G401.6 (cell line): ENCODE results near the gene PGAP1.

Source experiments
- FAIRE-seq: peaks from 2 replicates; lab custom pipeline; 2012; peaks lifted over from hg19 to GRCh38; lab: Jason Lieb, UNC

Gene PGAP1

GRCh38 chr2:196926562-196927375 lies at the start of gene PGAP1:
TSS of gene PGAP1 (minus strand) at chr2:196926707. CDS start at chr2:196926616, 91 bp downstream.
- no peak for FAIRE-seq

DNA sequence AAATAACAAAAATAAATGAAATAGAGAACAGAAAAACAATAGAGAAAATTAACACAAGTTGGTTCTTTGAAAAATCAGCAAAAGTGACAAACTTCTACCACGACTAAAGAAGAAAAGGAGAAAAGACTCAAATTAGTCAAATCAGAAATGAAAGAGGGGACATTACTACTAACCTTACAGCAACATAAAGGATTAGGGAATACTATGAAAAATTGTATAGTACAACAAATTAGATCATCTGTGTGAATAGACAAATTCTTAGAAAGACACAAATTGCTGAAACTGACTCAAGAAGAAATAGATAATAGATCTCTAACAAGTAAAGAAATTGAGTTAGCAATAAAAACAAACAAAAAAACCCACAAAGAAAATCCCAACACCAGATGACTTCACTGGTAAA lies 48.5 kb upstream of the PGAP1 start:
- FAIRE-seq, result no peak

GRCh38 chr2:196971574-196972279 lies 45.2 kb upstream of the PGAP1 start:
- no peak for FAIRE-seq

DNA sequence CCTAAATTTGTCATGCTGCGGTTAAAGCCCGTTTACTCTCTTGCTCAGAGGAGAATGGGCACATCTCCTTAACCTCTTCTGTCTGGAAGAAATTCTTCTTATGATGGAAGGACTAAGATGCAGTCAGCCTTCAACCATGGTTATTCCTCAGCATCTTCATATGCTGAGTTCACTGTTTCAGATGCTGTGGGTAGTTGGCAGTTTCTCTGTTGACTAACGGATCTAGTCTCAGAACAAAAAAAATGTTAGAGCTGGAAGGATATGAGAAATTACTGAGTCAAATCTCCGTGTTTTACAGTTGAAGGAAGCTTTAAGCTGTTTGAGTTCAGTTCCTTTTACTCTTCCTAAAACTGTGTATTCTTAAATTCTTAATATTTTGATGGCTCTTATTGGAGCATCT lies 43.6 kb upstream of the PGAP1 start:
- no peak for FAIRE-seq

GRCh38 chr2:196968516-196968915 lies 42.0 kb upstream of the PGAP1 start:
- FAIRE-seq, result no peak

DNA sequence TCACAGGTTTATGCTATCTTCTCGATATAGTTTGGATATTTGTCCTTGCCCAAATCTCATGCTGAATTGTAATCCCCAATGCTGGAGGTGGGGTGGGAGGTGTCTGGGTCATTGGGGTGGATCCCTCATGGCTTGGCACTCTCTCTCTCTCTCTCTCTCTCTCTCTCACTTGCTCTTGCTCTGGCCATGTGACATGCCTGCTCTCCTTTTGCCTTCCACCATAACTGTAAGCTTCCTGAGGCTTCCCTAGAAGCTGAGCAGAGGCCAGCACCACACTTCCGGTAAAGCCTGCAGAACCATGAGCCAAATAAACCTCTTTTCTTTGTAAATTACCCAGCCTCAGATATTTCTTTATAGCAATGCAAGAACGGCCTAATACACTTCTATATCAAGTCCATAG lies 41.3 kb upstream of the PGAP1 start:
- FAIRE-seq, result no peak

GRCh38 chr2:196967116-196967515 lies 40.6 kb upstream of the PGAP1 start:
- no peak for FAIRE-seq

DNA sequence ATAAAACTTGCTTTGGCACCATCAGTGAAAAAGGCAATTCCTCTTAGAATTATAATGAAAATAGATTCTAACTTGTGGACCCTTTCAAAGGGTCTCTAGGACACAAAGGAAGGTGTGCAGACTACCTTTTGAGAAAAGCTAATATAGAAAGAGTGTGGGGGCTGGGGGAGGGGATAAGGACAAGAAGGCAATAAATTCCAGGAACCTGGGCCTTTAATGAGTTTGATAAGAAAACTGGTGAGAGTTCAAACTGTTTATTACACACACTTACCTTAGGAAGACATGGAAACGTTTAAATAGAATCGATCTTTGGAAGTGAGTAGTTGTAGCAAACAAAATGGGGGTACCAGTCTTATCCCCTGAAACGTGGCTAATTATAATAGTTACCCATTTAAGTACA lies 39.6 kb upstream of the PGAP1 start:
- FAIRE-seq, result no peak

DNA sequence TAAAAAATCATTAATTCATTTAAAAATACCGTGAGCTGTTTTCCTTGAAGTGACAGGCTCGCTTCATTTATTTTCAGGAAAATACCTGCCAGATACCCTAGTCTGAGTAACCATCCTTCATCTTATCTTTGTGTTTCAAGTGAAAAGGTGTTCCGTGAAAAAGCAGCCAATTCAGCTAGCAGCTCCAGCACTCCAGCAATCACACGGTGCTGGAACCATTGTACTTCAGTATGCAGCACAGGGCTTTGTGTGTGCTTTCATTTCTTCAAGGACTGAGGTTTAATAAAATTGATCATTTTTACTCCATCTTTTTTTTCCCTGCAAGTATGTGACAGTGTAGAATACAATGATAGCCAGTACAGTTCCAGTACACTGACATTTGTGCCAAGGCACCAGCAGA lies 39.1 kb upstream of the PGAP1 start:
- no peak for FAIRE-seq

- no peak for FAIRE-seq
Observed at GRCh38 chr2:196963961-196964360, 37.5 kb upstream of the PGAP1 start.

GRCh38 chr2:196963043-196963442 lies 36.5 kb upstream of the PGAP1 start:
- FAIRE-seq, result no peak

DNA sequence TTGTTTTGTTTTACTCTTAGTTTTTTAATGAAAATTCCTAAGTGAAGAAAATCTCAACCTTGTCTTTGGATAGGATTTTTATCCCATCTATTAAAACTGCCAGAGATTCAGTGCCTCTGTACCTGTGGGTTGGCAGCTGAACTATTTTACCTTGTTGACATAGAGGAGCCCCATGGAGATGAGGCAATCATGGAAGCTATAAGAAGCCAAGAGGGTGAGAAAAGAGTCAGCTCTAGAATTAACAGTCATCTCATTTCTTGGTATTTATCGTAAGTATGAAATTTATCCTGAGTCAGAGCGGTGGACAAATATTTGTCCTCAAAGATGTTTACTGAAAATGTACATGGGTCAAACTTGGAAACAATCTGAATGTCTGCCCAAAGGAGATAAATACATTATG lies 35.8 kb upstream of the PGAP1 start:
- FAIRE-seq, result no peak

DNA sequence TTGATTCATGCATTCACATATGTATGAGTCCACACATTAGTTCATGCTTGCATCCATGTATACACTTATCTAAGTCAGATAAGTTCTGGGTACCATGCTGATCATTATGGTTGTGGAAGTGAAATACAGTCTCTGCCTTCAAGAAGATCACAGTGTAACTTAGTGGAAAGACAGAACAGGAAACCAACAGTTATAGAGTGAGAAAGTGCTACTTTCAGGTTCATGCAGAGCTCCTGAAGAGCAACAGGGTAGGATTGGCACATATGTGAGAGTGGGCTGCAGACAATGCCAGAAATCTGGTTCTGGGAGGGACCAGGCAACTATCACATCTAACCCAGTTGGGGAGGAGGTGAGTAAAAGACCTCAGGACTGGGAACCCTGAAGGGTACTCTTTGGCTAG lies 35.4 kb upstream of the PGAP1 start:
- no peak for FAIRE-seq

- no peak for FAIRE-seq
Observed at GRCh38 chr2:196959734-196960338, 33.3 kb upstream of the PGAP1 start.

DNA sequence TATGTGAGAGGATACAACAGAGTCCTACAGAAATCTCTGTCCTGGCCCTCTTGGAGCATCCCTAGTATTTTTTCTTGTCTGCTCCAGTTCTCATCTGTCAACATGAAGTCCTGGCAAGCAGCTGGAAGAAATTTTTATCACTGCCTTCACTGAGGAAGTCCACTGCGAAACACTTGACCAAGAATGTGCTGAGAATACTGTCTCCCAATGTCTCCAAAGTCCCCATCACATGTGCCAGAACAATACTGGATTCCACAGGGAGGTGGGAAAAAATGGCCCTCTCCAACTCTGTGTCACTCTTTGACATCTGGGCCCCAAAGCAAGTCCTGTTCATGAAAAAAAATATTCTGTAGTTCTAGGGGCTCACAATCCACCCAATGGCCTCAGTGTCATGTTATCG lies 32.8 kb upstream of the PGAP1 start:
- FAIRE-seq, result no peak

GRCh38 chr2:196957881-196958525 lies 31.5 kb upstream of the PGAP1 start:
- FAIRE-seq, result no peak

DNA sequence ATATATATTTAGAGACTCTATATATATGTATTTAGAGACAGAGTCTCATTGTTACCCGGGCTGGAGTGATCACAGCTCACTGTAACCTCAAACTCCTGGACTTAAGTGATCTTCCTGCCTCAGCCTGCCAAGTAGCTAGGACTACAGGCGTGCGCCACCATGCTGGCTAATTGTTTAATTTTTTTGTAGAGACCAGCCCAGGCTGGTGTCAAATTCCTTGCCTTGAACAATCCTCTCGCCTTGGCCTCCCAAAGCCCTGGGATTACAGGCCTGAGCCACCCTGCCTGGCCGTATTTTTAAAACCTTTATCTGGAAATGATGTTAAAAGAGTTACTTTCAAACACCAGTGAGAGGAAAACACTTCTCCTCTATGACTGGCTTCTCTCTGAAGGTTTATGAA lies 30.9 kb upstream of the PGAP1 start:
- FAIRE-seq, result no peak

DNA sequence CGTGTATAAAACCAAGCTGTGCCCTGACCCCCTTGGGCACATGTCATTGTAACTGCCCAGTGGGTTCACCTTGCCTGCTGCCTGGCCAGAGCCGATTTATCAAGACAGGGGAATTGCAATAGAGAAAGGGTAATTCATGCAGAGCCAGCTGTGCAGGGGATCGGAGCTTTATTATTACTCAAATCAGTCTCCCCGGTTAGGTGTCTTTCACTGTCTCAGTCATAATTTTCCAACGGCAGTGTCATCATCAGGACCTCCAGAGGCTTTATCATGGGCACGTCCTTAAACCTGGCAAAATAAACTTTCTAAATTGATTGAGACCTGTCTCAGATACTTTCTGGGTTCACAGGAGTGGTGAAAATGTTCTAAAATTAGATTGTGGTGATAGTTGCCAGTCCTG lies 29.6 kb upstream of the PGAP1 start:
- no peak for FAIRE-seq

DNA sequence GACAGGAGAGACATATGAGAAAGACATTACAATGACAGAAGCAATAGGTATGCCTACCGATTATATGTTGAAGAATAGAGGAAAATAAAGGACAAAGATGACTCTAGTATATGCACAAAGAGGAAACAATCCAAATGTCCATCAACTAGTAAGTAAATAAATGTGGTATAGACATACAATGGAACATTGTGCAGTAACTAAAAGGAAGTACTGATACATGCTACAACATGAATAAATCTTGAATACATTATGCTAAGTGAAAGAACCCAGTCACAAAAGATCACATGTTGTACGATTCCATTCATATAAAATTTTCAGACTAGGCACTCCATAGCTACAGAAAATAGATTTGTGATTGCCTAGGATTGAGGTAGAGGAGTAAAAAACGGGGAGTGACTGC lies 28.5 kb upstream of the PGAP1 start:
- no peak for FAIRE-seq

DNA sequence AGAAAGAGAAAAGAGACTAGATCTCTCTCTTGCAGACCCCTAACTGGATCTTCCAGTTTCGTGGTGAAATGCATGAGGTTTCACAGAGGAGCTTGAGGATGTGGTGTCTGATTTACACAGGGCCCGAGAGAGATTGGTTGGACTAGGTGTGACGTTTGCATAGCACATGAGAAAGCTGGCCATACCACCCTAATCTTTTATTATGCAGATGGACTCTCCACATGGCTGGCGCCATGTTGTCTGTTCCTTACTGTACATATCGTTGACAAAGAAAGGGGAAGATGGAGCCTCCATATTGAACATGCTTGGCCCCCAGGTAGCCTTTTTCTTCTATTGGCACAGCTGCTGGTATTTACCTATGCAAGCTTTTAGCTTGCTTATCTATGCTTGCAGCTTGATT lies 27.5 kb upstream of the PGAP1 start:
- FAIRE-seq, result no peak

- FAIRE-seq, result no peak
Observed at GRCh38 chr2:196952936-196953335, 26.4 kb upstream of the PGAP1 start.

GRCh38 chr2:196951973-196952372 lies 25.5 kb upstream of the PGAP1 start:
- FAIRE-seq, result no peak

DNA sequence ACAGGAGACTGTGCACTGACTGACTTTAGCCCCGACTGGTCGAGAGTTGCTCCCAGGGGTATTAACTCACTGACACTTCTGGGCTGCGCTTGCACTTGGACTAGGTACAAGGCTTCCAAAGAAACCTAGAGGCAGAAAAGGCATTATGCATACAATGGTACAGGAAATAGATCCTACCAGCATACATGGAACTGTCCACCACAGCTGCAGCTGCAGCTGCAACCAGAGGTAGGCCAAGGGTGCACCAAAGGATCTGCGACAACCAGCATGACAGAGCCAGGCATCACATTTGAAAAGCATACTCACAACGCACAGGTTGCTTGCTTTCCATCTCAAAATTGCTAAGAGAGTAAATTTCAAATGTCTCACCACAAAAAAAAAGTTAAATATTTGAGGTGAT lies 22.6 kb upstream of the PGAP1 start:
- no peak for FAIRE-seq
